C4-2B (cell line): ENCODE data around the gene SLX4IP.

ENCODE experiments used
- H3K27ac ChIP-seq: fragments of 450-650 bp; 2 replicates; pipeline ENCODE4 v1.5.1; 2017
- ZFX ChIP-seq: fragments of 450-650 bp; IDR thresholded peaks from 2 replicates; pipeline ENCODE4 v1.6.1; 2017
- TF ChIP-seq, protein P1 (sequence below): fragments of 450-650 bp; conservative IDR thresholded peaks from 2 replicates; pipeline ENCODE4 v1.5.1; 2017; ENCODE audit warnings: mild to moderate bottlenecking

Gene SLX4IP

GRCh38 chr20:10594296-10594868 lies 159.3 kb downstream of the SLX4IP start:
- TF ChIP-seq, protein P1, sequence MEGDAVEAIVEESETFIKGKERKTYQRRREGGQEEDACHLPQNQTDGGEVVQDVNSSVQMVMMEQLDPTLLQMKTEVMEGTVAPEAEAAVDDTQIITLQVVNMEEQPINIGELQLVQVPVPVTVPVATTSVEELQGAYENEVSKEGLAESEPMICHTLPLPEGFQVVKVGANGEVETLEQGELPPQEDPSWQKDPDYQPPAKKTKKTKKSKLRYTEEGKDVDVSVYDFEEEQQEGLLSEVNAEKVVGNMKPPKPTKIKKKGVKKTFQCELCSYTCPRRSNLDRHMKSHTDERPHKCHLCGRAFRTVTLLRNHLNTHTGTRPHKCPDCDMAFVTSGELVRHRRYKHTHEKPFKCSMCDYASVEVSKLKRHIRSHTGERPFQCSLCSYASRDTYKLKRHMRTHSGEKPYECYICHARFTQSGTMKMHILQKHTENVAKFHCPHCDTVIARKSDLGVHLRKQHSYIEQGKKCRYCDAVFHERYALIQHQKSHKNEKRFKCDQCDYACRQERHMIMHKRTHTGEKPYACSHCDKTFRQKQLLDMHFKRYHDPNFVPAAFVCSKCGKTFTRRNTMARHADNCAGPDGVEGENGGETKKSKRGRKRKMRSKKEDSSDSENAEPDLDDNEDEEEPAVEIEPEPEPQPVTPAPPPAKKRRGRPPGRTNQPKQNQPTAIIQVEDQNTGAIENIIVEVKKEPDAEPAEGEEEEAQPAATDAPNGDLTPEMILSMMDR = no peak
- no peak for TF ChIP-seq ZFX
- no peak overlapping the region for H3K27ac ChIP-seq

- no peak for TF ChIP-seq ZFX
- TF ChIP-seq, protein P1 = no peak
- H3K27ac ChIP-seq = no peak overlapping the region
Observed at GRCh38 chr20:10595266-10595665, 160.2 kb downstream of the SLX4IP start.

DNA sequence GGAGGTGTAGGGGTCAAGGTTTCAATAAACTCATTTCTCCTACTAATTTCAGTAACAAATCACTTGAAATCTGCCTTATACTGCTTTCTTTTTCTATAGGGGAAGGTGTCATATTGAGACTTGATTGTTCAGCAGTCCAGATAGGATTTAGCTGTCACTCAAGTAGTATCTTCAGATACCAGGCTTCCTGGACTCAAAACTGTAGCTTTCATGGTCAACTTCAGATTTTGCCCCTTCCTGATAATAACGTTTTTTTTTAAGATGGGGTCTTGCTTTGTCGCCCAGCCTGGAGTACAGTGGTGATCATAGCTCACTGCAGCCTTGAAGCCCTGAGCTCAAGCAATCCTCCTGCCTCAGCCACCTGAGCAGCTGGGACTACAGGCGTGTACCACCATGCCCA lies 160.9 kb downstream of the SLX4IP start:
- TF ChIP-seq ZFX = no peak
- TF ChIP-seq, protein P1 = no peak
- H3K27ac ChIP-seq = no peak overlapping the region

DNA sequence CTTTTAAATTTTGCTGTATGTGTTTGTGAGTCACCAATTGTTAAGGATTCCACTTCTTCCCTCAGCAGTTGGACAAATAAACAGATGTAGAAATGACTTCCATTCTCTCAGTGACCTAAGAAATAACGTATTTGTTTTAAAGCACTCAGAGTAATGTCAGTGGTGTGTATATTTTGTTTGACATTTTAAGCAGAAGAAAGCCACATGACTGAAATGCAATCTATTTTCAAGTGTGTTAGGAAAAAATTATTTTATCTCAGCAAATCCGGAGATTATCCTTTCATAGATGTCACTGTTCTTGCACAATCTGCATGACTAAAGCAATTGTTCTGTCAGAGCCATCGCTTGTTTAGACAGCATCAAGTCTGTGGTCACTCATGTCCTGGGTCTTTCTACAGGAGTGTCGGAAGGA lies 161.6 kb downstream of the SLX4IP start:
- TF ChIP-seq, protein P1 = no peak
- TF ChIP-seq ZFX = no peak
- no peak overlapping the region for H3K27ac ChIP-seq

- H3K27ac ChIP-seq = no peak overlapping the region
- TF ChIP-seq, protein P1 = no peak
- no peak for TF ChIP-seq ZFX
Observed at GRCh38 chr20:10597637-10598036, 162.5 kb downstream of the SLX4IP start.

DNA sequence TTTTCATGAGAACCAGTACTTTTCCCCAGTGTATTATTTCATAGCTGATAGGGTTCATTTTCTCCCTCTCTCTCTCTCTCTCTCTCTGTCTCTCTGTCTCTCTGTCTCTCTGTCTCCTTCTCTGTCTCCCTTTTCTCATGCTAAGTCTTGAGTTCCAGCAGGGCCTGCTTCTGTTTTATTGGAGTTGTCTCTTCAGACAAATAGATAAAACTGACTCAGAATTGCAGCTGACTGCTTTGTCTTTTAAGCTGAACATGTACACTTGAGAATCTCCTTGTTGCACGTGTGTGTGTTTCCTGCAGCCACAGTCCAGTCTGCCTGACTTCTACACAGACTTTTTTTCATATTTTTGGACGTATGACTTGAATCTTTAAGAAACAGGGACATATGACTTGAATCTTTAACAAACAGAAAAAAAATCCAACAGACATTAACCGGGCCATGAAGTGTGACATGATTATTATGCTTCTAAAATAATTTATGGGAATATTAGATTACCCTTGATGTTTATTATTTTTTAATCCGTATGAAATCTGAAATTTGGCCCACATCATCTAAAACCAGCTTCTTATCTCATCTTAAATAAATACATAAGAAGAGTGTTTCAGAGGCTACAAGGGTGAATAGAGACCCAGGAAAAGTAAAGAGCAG lies 167.2 kb downstream of the SLX4IP start:
- no peak overlapping the region for H3K27ac ChIP-seq

DNA sequence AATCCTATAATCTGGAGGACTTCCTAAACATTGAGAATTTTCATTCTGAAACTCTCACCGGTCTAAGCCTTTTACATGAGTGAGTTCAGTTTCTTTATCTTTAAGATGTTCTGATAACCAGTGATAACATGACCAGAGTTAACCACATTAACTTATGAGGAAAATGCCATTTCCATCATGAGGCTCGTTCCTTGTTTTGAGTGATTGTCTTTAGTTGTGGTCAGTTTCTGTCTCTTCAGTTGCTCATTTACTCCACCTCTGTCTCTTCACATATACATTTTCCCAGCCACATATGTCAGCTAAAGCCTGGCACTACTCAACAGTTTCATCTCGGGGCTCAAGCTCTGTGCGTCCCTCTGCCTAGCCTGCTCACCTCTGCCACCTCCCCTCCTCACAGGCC lies 168.3 kb downstream of the SLX4IP start:
- TF ChIP-seq ZFX = no peak
- TF ChIP-seq, protein P1 = no peak

More for the DNA sequence above, 167.2 kb downstream of the SLX4IP start:
- TF ChIP-seq, protein P1 = no peak
- no peak for TF ChIP-seq ZFX

More for the DNA sequence above, 168.3 kb downstream of the SLX4IP start:
- no peak overlapping the region for H3K27ac ChIP-seq
